ENCODE measurements around the gene KCNK16. TPM values are rescaled to one million over a fixed set of nuclear protein-coding genes. Genes with fewer than 3 reads are reported as not detected.

KCNK16 gene
- total and polyA plus RNA-seq, 2 of the 13 experiments (the other 11 are each of a cell fraction or from before 2014, with no cell fraction given): not detected

DNA sequence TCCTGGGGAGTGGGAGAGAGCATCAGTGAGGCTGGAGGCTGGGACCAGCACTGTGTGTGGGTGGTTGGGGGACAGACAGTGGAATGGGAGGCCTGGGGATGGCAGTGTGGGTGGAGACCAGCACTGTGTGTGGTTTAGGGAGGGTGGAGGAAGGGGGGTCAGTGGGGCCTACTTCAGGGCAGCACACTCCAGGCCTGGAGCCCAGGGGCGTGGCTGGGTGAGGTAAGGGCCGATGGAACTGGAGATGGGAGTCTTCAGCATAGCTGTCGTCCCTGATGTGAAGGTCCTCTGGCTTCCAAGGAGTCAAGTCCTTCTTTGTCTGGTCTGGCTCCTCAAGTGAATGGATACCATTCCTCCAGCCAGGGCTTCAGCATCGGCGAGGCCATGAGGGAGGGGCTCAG is 26.9 kb downstream of the KCNK16 start (continued):
- TF ChIP-seq NFE2L1 (CRISPR knock-in tag; IDR thresholded peaks at IDR 0.05; ENCODE audit: borderline replicate concordance) (no peak), MIXL1 (CRISPR knock-in tag; IDR thresholded peaks at IDR 0.05) (no peak)

- POLR2A ChIA-PET: no interaction called here
- in situ Hi-C loops (cut with HindIII; ENCODE audit: extremely low pct_ligation_motif_present, low pct_unique_long_range_greater_than_20kb): no loop called here
Observed at GRCh38 chr6:39294899-39295298, 27.6 kb downstream of the KCNK16 start.

More at GRCh38 chr6:39294899-39295298, 27.6 kb downstream of the KCNK16 start:
- H3K4me1 ChIP-seq (ENCODE audit: insufficient read depth, low read length): peaks cover 14% of the 10 kb centered on the region
- ATAC-seq (no peak), FAIRE-seq (no peak), DNase-seq (ENCODE audit: low spot score) (no peak)
- H3K9me3 ChIP-seq (ENCODE audit: low read length): no peaks in the 10 kb centered on the region
- no peak overlapping the region for H3K27ac ChIP-seq (ENCODE audit: extremely low read length, insufficient read depth, low read length)
- H3K27me3 ChIP-seq (ENCODE audit: control insufficient read depth in 1 of 2, insufficient read depth in 2 of 2, low read length in 2 of 2): peaks cover 0 to 9% of the 10 kb centered on the region in 2 experiments; a peak in 1 of 5 replicates
- TF ChIP-seq ZNF550 (CRISPR knock-in tag; IDR thresholded peaks at IDR 0.05; ENCODE audit: borderline replicate concordance) (no peak), CCAR2 (optimal IDR thresholded peaks at IDR 0.05; ENCODE audit: low read depth, low read length) (no peak), ZXDC (CRISPR knock-in tag; IDR thresholded peaks at IDR 0.05) (no peak), NFKBIZ (CRISPR knock-in tag; IDR thresholded peaks at IDR 0.05) (no peak), FOXA3 (CRISPR knock-in tag; IDR thresholded peaks at IDR 0.05) (no peak), THAP11 (CRISPR knock-in tag; IDR thresholded peaks at IDR 0.05) (no peak), HDAC6 (IDR thresholded peaks at IDR 0.05; ENCODE audit: low read depth, low read length) (no peak), NCOR1 (IDR thresholded peaks at IDR 0.05; ENCODE audit: borderline replicate concordance, low read length) (no peak), ZZZ3 (CRISPR knock-in tag; IDR thresholded peaks at IDR 0.05; ENCODE audit: borderline replicate concordance) (no peak), GLMP (CRISPR knock-in tag; IDR thresholded peaks at IDR 0.05; ENCODE audit: borderline replicate concordance) (no peak)
- H3K79me2 ChIP-seq (ENCODE audit: insufficient read depth, low read length): no peaks in the 10 kb centered on the region
- H2AFZ ChIP-seq (ENCODE audit: low read length): no peak overlapping the region
- no peak overlapping the region for H3K4me3 ChIP-seq (replicated peaks in 1 of 3; ENCODE audit: insufficient read depth in 1 of 3, low read depth in 2 of 3, low read length in 3 of 3)
- no TSS peak for BruUV-seq (replicated peaks)
- CTCF ChIA-PET (ENCODE audit: low intra/inter-chr PET ratio, low total read pairs): no interaction called here
- H3K9ac ChIP-seq (ENCODE audit: insufficient read depth, low read depth, low read length): no peak overlapping the region
- intact Hi-C loops (cut with micrococcal nuclease; ENCODE audit: unreplicated experiment): no loop called here
- H4K20me1 ChIP-seq (ENCODE audit: insufficient read depth, low read length): no peaks in the 10 kb centered on the region
- 0% methylated on average over 1 of the region's 1 CpG for WGBS (ENCODE audit: low lambda C conversion rate)
- H3K4me2 ChIP-seq (ENCODE audit: low read depth, low read length): no peak overlapping the region
- no peaks in the 10 kb centered on the region for H3K36me3 ChIP-seq (replicated peaks in 1 of 2; ENCODE audit: control insufficient read depth in 1 of 2, insufficient read depth in 2 of 2, low read length in 2 of 2)

Measured in HepG2 (cell line).